Endothelial cell of umbilical vein (primary cell): ENCODE data around the gene MALT1. TPM values are rescaled to one million over a fixed set of nuclear protein-coding genes. Genes with fewer than 3 reads are reported as not detected.

ENCODE experiments used
- BruUV-seq: library from RNA; stranded (reverse); fragments of 400-500 nt; replicated peaks from 2 replicates; lab custom pipeline; 2021; lab: Mats Ljungman, UMichigan
- CTCF ChIA-PET: fragments of 300-600, 350-600 bp; sonication (Branson Sonifier 250); formaldehyde crosslinking; loops from one replicate; lab custom pipeline; 2021; ENCODE audit warnings: antibody characterized with exemption, inconsistent platforms; lab: Charles Lee
- POLR2A ChIA-PET: fragments of 300-600, 350-600 bp; sonication (Branson Sonifier 250); formaldehyde crosslinking; loops from one replicate; lab custom pipeline; 2021; ENCODE audit warnings: antibody characterized with exemption, inconsistent platforms; lab: Charles Lee
- DNase-seq: peaks from one replicate; pipeline ENCODE4 v3.0.0-alpha.2; 2011; ENCODE audit warnings: low read depth, low spot score
- FAIRE-seq: peaks from 2 replicates; lab custom pipeline; 2011; peaks lifted over from hg19 to GRCh38; lab: Jason Lieb, UNC
- H2AFZ ChIP-seq: 2 replicates; pipeline ENCODE4 v1.6.0; 2012; ENCODE audit warnings: low read depth, low read length, control low read depth, inconsistent platforms
- H3K27ac ChIP-seq: 2 replicates; pipeline ENCODE4 v1.5.1; 2011; ENCODE audit warnings: low read depth, mild to moderate bottlenecking, control low read depth, low read length, moderate library complexity; ENCODE audit not compliant: insufficient read depth
- H3K27me3 ChIP-seq, 2 experiments: 2 replicates each; pipeline versions ENCODE4 v1.6.0 to v1.6.1; 2011; ENCODE audit warnings: low read length in 2 of 2, mixed read lengths in 1 of 2; ENCODE audit not compliant: control insufficient read depth in 2 of 2, insufficient read depth in 2 of 2
- H3K36me3 ChIP-seq, 2 experiments: 2 replicates in 1 of 2; 3 replicates in 1 of 2; pipeline ENCODE4 v1.5.1; 2011; ENCODE audit warnings: low read length in 2 of 2, mild to moderate bottlenecking in 1 of 2, moderate library complexity in 1 of 2; ENCODE audit not compliant: control insufficient read depth in 2 of 2, insufficient read depth in 2 of 2; ENCODE audit errors: extremely low read depth in 1 of 2
- H3K4me1 ChIP-seq: 3 replicates; pipeline ENCODE4 v1.5.1; 2011; ENCODE audit warnings: mild to moderate bottlenecking, low read length; ENCODE audit not compliant: control insufficient read depth, insufficient read depth; ENCODE audit errors: extremely low read depth
- H3K4me2 ChIP-seq: 2 replicates; pipeline ENCODE4 v1.6.1; 2011; ENCODE audit warnings: low read length, control low read depth, mixed read lengths; ENCODE audit not compliant: insufficient read depth
- H3K4me3 ChIP-seq, 3 experiments: fragments of 200-600 bp in 1 of 3; sonication (generic), shearing (Covaris generic) in 1 of 3; replicated peaks in 1 of 3; 2 replicates each; pipeline ENCODE4 v1.5.1; 2011 to 2016; ENCODE audit warnings: control low read depth in 3 of 3, low read length in 3 of 3, mild to moderate bottlenecking in 2 of 3, inconsistent platforms in 1 of 3, low read depth in 1 of 3, moderate library complexity in 1 of 3; ENCODE audit not compliant: insufficient read depth in 1 of 3
- H3K79me2 ChIP-seq: 2 replicates; pipeline ENCODE4 v1.6.0; 2012; ENCODE audit warnings: low read length, inconsistent platforms; ENCODE audit not compliant: control insufficient read depth, insufficient read depth
- H3K9ac ChIP-seq: replicated peaks from 2 replicates; pipeline ENCODE3; 2011; ENCODE audit warnings: low read length, control low read depth; ENCODE audit not compliant: insufficient read depth; ENCODE audit errors: extremely low read depth
- H3K9me1 ChIP-seq: replicated peaks from 3 replicates; pipeline ENCODE4 v1.6.0; 2011; ENCODE audit warnings: mild to moderate bottlenecking, low read length; ENCODE audit not compliant: control insufficient read depth, insufficient read depth; ENCODE audit errors: extremely low read depth
- H3K9me3 ChIP-seq: replicated peaks from 2 replicates; pipeline ENCODE4 v1.5.1; 2012; ENCODE audit warnings: low read length, inconsistent platforms; ENCODE audit not compliant: control insufficient read depth, insufficient read depth
- H4K20me1 ChIP-seq: replicated peaks from 2 replicates; pipeline ENCODE3; 2011; ENCODE audit warnings: mild to moderate bottlenecking, low read length; ENCODE audit not compliant: control insufficient read depth, insufficient read depth; ENCODE audit errors: extremely low read depth
- CTCF ChIP-seq, 2 donors: IDR thresholded peaks; 1 replicate in 1 of 2; 2 replicates in 1 of 2; pipeline ENCODE4 v1.5.1; 2011; ENCODE audit warnings: low read length in 2 of 2, mild to moderate bottlenecking in 2 of 2, moderate library complexity in 2 of 2, control low read depth in 1 of 2, inconsistent platforms in 1 of 2, low read depth in 1 of 2; ENCODE audit not compliant: insufficient read depth in 1 of 2; ENCODE audit errors: extremely low read depth in 1 of 2
- EZH2 ChIP-seq: IDR thresholded peaks from 2 replicates; pipeline ENCODE4 v1.6.1; 2012; ENCODE audit warnings: borderline replicate concordance, low read depth, mild to moderate bottlenecking, moderate library complexity, low read length, inconsistent platforms; ENCODE audit not compliant: severe bottlenecking
- FOS ChIP-seq: IDR thresholded peaks from 2 replicates; pipeline ENCODE4 v1.6.1; 2011; ENCODE audit warnings: mild to moderate bottlenecking, low read length, moderate library complexity, borderline replicate concordance; ENCODE audit not compliant: insufficient read depth
- GATA2 ChIP-seq: IDR thresholded peaks from 2 replicates; pipeline ENCODE4 v1.7.0; 2011; ENCODE audit warnings: low read depth, mild to moderate bottlenecking, moderate library complexity, mixed read lengths, low read length; ENCODE audit not compliant: insufficient read length, insufficient read depth
- JUN ChIP-seq: IDR thresholded peaks from 2 replicates; pipeline ENCODE4 v1.6.1; 2011; ENCODE audit warnings: borderline replicate concordance, low read depth; ENCODE audit not compliant: insufficient read length, insufficient read depth
- MAX ChIP-seq: IDR thresholded peaks from 2 replicates; pipeline ENCODE4 v1.6.1; 2011; ENCODE audit not compliant: insufficient read depth, insufficient read length
- MYC ChIP-seq: IDR thresholded peaks from one replicate; pipeline ENCODE4 v1.6.1; 2011; ENCODE audit warnings: mild to moderate bottlenecking, low read depth, low read length
- POLR2A ChIP-seq: IDR thresholded peaks from 2 replicates; pipeline ENCODE4 v1.6.1; 2012; ENCODE audit warnings: low read depth, mild to moderate bottlenecking, control low read depth, low read length
- POLR2AphosphoS5 ChIP-seq: IDR thresholded peaks from 2 replicates; pipeline ENCODE4 v1.6.1; 2012; ENCODE audit warnings: low read depth, mild to moderate bottlenecking, control low read depth, low read length, moderate library complexity; ENCODE audit not compliant: insufficient read depth
- dilution Hi-C: fragments of 300-500 bp; cut with MboI; formaldehyde crosslinking; loops from one replicate; pipeline ENCODE4 v1.15.0; 2019; ENCODE audit warnings: low sequenced_read_pairs; ENCODE audit not compliant: extremely low pct_ligation_motif_present
- intact Hi-C: fragments of 100-400 bp; cut with micrococcal nuclease; formaldehyde crosslinking; loops from one replicate; pipeline ENCODE4 v1.10.0; 2022
- polyA plus RNA-seq, 4 experiments: library from polyadenylated mRNA; depleted of rRNA in 3 of 4; stranded (reverse) in 3 of 4; unstranded in 1 of 4; fragments of >200 nt; gene quantifications; 2 replicates each; pipeline versions ENCODE4 v1.2.1 to v1.2.3, GENCODE V29; 2011 to 2012; ENCODE audit warnings: missing spikeins in 1 of 4
- total RNA-seq: library from RNA; stranded (reverse); gene quantifications from 2 replicates; pipeline ENCODE4 v1.2.3, GENCODE V29; 2021

The MALT1 gene
- total and polyA plus RNA-seq, 2 donors (not counting 3 experiments of a cell fraction or from before 2014, with no cell fraction given) = 2.8 to 5.1 TPM

- H3K4me2 ChIP-seq = peak overlapping the region; percentile 82
- no peak overlapping the region for H3K4me3 ChIP-seq
- peak overlapping the region; percentile 76 for H2AFZ ChIP-seq
- no peaks in the 10 kb centered on the region for H3K9me3 ChIP-seq
- H3K9me1 ChIP-seq = no peaks in the 10 kb centered on the region
- dilution Hi-C loops = loop anchor here (25.0 kb wide), 1 partner anchor 274 kb away; no protein-coding TSS in a partner anchor
- H3K4me1 ChIP-seq = peaks cover 44% of the 10 kb centered on the region
- no peaks in the 10 kb centered on the region for H3K79me2 ChIP-seq
- peak overlapping the region; percentile 82 for H3K9ac ChIP-seq
- FAIRE-seq = no peak
- TF ChIP-seq FOS = no peak
- TF ChIP-seq GATA2 = no peak
- no peak for TF ChIP-seq POLR2AphosphoS5
- no peak for TF ChIP-seq JUN
- no peak for TF ChIP-seq EZH2
- TF ChIP-seq CTCF (IDR thresholded peaks at IDR 0.05; ENCODE audit: extremely low read depth in 1 of 2, insufficient read depth in 1 of 2, low read depth in 1 of 2, low read length in 2 of 2) = no peak
- no peak for TF ChIP-seq MYC
- TF ChIP-seq POLR2A = no peak
- TF ChIP-seq MAX = no peak
- H3K27ac ChIP-seq = peak overlapping the region; percentile 98
- CTCF ChIA-PET = interaction anchor here (0.9 to 2.2 kb wide), 8 partner anchors 10 to 295 kb away, joined by 3 to 14 read pairs (median 4); no protein-coding TSS in a partner anchor
- POLR2A ChIA-PET = no interaction called here
- BruUV-seq = no TSS peak
- intact Hi-C loops = no loop called here
- no peaks in the 10 kb centered on the region for H4K20me1 ChIP-seq
- no peaks in the 10 kb centered on the region for H3K36me3 ChIP-seq
- H3K27me3 ChIP-seq = no peaks in the 10 kb centered on the region
- DNase-seq = no peak
Measured at GRCh38 chr18:58788470-58788869, 117.2 kb downstream of the MALT1 start.
